EL (cell line): ENCODE data around the gene ATXN7L3B.
"Not testable (repeated sequence)": the region's sequence is repeated elsewhere in the genome, so short reads cannot be mapped to it uniquely, and the experiment has no call there.

ENCODE experiments used
- DNase-seq: peaks from one replicate; pipeline ENCODE4 v3.0.0-alpha.2; 2016

The ATXN7L3B gene

GRCh38 chr12:74537707-74538385 is at the start of gene ATXN7L3B:
Gene ATXN7L3B, plus strand, starts transcription at chr12:74537835. Its CDS starts 278 bp downstream, at chr12:74538113.
- DNase-seq: peak; percentile 94

- no peak for DNase-seq
Observed at GRCh38 chr12:74488134-74488533, 49.5 kb upstream of the ATXN7L3B start.

GRCh38 chr12:74489543-74489942 is 48.1 kb upstream of the ATXN7L3B start:
- no peak for DNase-seq

GRCh38 chr12:74490390-74491064 is 47.1 kb upstream of the ATXN7L3B start:
- no peak for DNase-seq

- no peak for DNase-seq
Observed at GRCh38 chr12:74491374-74491773, 46.3 kb upstream of the ATXN7L3B start.

- no peak for DNase-seq
Observed at GRCh38 chr12:74499192-74499591, 38.4 kb upstream of the ATXN7L3B start.

- DNase-seq: not testable (repeated sequence)
Observed at GRCh38 chr12:74508873-74509657, 28.6 kb upstream of the ATXN7L3B start.

GRCh38 chr12:74509886-74510285 is 27.7 kb upstream of the ATXN7L3B start:
- no peak for DNase-seq

- no peak for DNase-seq
Observed at GRCh38 chr12:74514098-74514872, 23.4 kb upstream of the ATXN7L3B start.

- no peak for DNase-seq
Observed at GRCh38 chr12:74515849-74516248, 21.8 kb upstream of the ATXN7L3B start.

- no peak for DNase-seq
Observed at GRCh38 chr12:74526535-74526934, 11.1 kb upstream of the ATXN7L3B start.

- no peak for DNase-seq
Observed at GRCh38 chr12:74527491-74527890, 10.1 kb upstream of the ATXN7L3B start.

GRCh38 chr12:74530676-74531075 is 7.0 kb upstream of the ATXN7L3B start:
- DNase-seq: no peak

GRCh38 chr12:74535536-74535935 is 2.1 kb upstream of the ATXN7L3B start:
- DNase-seq: no peak

GRCh38 chr12:74537126-74537706 is 419 bp upstream of the ATXN7L3B start:
- DNase-seq: peak; percentile 65

- peak; percentile 6 for DNase-seq
Observed at GRCh38 chr12:74538491-74539258, 1.0 kb downstream of the ATXN7L3B start.

- DNase-seq: peak; percentile 13
Observed at GRCh38 chr12:74539261-74539660, 1.6 kb downstream of the ATXN7L3B start.

- DNase-seq: no peak
Observed at GRCh38 chr12:74539765-74540526, 2.3 kb downstream of the ATXN7L3B start.

- DNase-seq: no peak
Observed at GRCh38 chr12:74541074-74541473, 3.4 kb downstream of the ATXN7L3B start.

GRCh38 chr12:74547249-74547648 is 9.6 kb downstream of the ATXN7L3B start:
- DNase-seq: no peak

- DNase-seq: no peak
Observed at GRCh38 chr12:74551291-74551690, 13.7 kb downstream of the ATXN7L3B start.
